Measurements from ENCODE around the gene SGF29. TPM values are rescaled to one million over a fixed set of nuclear protein-coding genes. Genes with fewer than 3 reads are reported as not detected.
"Not testable (repeated sequence)": the region's sequence is repeated elsewhere in the genome, so short reads cannot be mapped to it uniquely, and the experiment has no call there.

Gene SGF29
- total RNA-seq, 1 donor from 2014 or later: 14.0 TPM

DNA sequence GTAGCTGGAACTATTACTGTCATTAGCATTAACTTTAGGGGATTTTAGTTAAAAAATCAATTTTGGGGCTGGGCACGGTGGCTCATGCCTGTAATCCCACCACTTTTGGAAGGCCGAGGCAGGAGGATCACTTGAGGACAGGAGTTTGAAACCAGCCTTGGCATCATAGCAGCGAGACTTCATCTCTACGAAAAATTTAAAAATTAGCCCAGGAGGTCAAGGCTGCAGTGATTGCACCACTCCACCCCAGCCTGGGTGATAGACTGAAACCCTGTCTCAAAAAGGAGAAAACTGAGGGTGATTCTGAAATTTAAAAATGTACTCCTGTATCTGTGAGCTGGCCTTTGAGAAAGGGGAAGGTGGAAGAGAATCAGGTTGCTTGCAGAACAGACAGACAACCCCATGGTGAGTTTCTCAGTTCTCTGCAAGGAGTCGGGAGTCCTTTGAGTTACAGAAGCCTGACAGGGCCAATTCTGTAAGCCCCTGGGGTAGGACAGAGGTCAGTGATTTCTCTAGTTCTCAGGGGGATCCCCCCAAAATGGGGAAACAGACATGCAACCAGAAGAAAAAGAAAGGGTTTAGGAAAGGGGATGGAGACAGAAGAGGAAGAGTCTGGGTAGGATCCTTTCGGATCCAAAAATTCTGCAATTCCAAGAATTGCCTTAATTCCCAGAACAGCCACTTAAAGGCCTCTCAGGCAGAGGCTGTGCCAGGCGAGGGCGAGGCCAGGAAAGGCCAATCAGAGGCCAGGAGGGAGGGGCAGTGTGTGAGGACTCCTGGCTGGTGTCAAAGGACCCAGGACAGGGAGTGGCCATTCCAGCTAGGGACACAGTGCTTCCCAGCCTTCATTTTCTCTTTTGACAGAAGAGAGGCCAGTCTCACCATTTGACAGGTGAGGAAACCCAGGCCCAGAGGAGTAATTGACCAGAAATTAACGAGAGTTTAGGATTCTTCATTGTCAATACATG, 21.7 kb upstream of the SGF29 start:
- intact Hi-C loops (cut with DNase I): no loop called here
- DNase-seq (ENCODE audit: low spot score): peak; percentile 82

GRCh38 chr16:28532940-28533647, 20.6 kb upstream of the SGF29 start:
- intact Hi-C loops (cut with DNase I): no loop called here
- DNase-seq (ENCODE audit: low spot score): no peak

DNA sequence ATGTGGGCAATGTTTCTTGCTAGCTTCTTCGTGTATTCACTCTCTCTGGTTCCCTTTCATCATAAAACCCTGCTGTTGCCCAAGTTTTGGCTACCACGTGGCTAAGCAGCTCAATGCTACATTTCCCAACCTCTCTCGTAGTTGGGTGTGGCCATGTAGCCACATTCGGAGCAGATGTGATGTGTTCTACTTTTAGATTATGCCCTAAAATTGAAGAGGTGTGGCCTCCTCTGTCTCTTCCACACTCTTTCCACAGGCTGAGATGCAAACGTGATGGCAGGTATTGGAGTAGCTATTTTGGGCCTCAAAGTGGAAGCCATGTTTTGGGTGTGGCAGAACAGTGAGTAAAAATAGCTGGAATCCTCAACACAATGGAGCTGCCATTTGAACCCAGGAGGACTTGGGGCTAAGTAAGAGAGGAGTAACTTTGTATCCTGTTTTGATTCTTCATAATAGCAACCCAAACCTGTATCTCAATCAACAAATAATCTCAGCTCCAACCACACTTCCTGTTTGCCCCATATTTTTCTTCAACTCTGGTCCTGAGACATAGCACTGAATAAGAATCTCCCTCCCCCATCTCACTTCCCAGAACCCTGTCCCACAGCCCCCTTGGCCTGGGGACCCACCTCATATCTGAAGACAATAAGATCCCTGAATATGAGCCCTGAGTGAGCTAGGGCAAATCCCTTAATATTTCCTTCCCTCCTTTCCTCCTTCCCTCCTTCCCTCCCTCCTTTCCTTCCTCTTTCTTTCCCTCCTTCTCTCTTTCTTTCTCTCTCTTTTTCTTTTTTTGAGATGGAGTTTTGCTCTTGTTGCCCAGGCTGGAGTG, 19.0 kb upstream of the SGF29 start:
- intact Hi-C loops (cut with DNase I): loop anchor here (5.0 kb wide), 2 partner anchors 42 to 288 kb away; partner anchors contain the start of genes APOBR, ATXN2L and CLN3
- DNase-seq (ENCODE audit: low spot score): peak; percentile 79

DNA sequence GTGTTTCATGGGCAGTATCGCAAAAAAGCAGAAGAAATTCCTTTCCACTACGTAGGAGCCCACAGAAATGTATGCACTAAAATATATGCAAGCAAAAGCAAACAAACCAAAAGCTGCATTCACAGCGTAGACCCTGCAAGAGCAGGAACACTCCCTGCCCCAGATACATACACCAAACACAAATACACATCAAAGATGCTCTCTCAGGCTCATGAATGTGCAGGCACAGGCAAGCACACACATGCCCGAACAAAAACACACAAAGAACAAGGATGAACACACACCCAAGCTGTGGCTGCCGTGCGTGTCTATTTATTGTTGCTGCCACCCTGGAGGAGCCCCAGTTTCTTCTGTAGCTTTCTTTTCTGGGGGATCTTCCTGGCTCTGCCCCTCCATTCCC, 16.6 kb upstream of the SGF29 start:
- intact Hi-C loops (cut with DNase I): loop anchor here (5.0 kb wide), 2 partner anchors 45 to 285 kb away; partner anchors contain the start of genes APOBR, ATXN2L and CLN3
- no peak for DNase-seq (ENCODE audit: low spot score)

DNA sequence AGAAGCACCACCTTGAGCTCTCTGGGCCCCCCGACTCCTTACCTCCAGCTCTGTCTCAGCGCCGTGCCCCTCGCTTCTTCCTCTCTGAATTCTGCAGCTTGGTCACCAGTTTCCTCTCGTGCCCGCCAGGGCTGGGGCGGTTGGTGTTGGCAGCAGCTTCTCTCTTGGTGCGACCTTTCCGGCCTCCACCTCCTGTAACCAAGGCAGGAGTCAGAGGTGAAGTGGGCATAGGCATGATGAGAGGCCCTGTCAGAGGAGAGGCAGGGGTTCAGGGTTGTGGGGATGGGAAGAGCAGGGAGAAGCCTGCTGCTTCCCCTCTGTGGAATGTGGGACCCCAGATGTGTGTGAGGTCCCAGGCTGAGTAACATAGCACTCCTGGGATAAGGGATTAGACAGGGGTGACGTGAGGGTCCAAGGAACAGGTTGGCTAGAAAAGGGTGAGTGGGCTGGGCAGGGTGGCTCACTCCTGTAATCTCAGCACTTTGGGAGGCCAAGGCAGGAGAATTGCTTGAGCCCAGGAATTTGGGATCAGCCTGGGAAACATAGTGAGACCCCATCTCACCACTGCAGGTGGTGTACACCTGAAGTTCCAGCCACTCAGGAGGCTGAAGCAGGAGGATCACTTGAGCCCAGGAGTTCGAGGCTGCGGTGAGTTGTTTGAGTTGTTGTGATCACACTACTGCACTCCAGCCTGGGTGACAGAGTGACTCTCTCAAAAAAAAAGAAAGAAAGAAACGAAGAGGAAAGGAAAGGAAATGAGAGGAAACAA, 15.6 kb upstream of the SGF29 start:
- intact Hi-C loops (cut with DNase I): loop anchor here (5.0 kb wide), 2 partner anchors 46 to 284 kb away; partner anchors contain the start of genes APOBR, ATXN2L and CLN3
- no peak for DNase-seq (ENCODE audit: low spot score)

GRCh38 chr16:28538733-28539596, 14.8 kb upstream of the SGF29 start, which contains the start of gene NUPR1:
Gene NUPR1 (minus strand): TSS chr16:28538974. CDS start chr16:28538907, 67 bp downstream.
- intact Hi-C loops (cut with DNase I): loop anchor here (5.0 kb wide), 2 partner anchors 47 to 283 kb away; partner anchors contain the start of genes APOBR, ATXN2L and CLN3
- DNase-seq (ENCODE audit: low spot score): peak; percentile 91

- no peak for DNase-seq (ENCODE audit: low spot score)
- intact Hi-C loops (cut with DNase I): no loop called here
Observed at GRCh38 chr16:28540346-28540745, 13.4 kb upstream of the SGF29 start.

GRCh38 chr16:28542646-28543045, 11.1 kb upstream of the SGF29 start:
- no peak for DNase-seq (ENCODE audit: low spot score)
- intact Hi-C loops (cut with DNase I): no loop called here

DNA sequence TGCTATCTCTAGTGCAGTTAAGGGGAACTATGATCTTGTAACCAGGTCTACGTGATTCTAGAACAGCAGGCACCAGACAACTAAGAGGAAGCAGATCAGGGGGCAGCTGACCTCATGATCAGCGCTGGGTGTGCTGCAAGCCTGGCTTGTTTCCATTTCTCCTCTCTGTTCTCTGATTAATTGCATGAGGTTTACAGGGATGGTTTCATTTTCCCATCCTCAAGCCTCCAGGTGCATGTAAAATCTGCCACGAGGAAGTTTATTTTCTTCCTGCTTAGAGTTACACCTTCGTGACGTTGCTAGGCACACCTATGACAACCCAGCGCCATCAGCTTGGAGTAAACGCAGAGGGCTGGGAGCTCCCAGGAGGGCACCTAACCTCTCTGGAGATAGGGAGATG, 10.6 kb upstream of the SGF29 start:
- intact Hi-C loops (cut with DNase I): no loop called here
- DNase-seq (ENCODE audit: low spot score): no peak

DNA sequence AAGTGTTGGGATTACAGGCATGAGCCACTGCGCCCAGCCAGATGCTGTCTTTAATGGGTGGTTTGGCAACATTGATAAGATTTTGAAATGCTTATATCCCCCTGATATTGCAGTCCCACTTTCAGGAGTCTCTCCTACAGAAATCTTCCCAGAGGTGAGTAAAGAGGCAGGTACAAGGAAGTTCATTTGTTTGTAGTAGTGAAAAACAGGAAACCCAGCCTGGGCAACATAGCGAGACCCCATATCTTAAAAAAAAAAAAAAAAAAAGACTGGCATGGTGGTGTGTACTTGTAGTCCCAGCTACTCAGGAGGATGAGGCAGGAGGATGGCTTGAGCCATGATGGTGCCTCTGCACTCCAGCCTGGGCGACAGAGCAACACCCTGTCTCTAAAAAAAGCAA, 8.7 kb upstream of the SGF29 start:
- no peak for DNase-seq (ENCODE audit: low spot score)
- intact Hi-C loops (cut with DNase I): no loop called here

DNA sequence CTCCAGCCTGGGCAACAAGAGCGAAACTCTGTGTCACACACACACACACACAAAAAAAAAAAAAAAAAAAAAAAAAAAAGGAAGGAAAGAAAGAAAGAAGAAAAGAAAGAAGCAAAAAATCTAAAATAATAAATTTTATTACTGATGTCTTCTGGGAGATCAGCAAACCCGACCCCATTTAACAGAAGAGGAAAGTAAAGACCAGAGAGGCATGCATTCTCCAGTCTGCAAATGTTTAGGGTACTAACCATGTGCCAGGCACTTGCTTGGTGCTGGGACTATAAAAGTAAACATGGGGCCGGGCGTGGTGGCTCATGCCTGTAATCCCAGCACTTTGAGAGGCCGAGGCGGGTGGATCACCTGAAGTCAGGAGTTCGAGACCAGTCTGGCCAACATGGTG, 7.8 kb upstream of the SGF29 start:
- DNase-seq (ENCODE audit: low spot score); intact Hi-C loops (cut with DNase I): not testable (repeated sequence)

GRCh38 chr16:28546626-28547025, 7.1 kb upstream of the SGF29 start:
- intact Hi-C loops (cut with DNase I): no loop called here
- DNase-seq (ENCODE audit: low spot score): no peak

DNA sequence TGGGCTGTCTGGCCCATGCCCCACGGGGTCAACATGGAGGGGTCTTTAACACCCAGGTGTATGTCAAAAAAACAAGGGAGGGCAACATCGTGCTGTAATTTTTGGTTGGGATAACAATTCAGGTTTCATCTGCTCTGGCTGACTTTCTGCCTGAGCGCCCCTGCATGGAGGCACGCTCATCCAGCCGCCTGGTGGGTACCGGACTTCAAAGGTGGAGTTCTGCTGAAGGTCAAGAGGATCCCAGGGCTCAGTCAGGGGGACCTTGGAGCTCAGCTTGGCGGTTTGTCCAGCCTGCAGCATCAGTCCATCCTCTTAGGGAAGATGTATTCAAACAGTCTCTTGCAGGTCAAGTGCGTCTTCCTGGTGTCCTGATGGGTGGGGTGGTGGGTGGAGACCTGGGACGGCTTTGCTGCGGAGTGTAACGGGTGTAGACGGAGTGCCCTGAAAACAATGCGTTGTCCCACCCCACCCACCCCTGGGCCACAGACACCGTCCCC, 5.4 kb upstream of the SGF29 start:
- no peak for DNase-seq (ENCODE audit: low spot score)
- intact Hi-C loops (cut with DNase I): no loop called here

- no peak for DNase-seq (ENCODE audit: low spot score)
- intact Hi-C loops (cut with DNase I): no loop called here
Observed at GRCh38 chr16:28549301-28549899, 4.3 kb upstream of the SGF29 start.

GRCh38 chr16:28554634-28555423, 1.1 kb downstream of the SGF29 start:
- DNase-seq (ENCODE audit: low spot score): no peak
- intact Hi-C loops (cut with DNase I): loop anchor here (2.0 to 10.0 kb wide), 2 partner anchors 60 to 62 kb away; partner anchors contain the start of genes CLN3 and SULT1A1

GRCh38 chr16:28555561-28555960, 1.8 kb downstream of the SGF29 start:
- DNase-seq (ENCODE audit: low spot score): no peak
- intact Hi-C loops (cut with DNase I): loop anchor here (2.0 to 10.0 kb wide), 2 partner anchors 59 to 63 kb away; partner anchors contain the start of genes CLN3 and SULT1A1

Measured in cardiac septum (tissue), 1 donor.